Endothelial cell (in vitro differentiated cells): ENCODE results near the gene PLPPR5. TPM values are rescaled to one million over a fixed set of nuclear protein-coding genes. Genes with fewer than 3 reads are reported as not detected.
"Not testable (repeated sequence)": the region's sequence is repeated elsewhere in the genome, so short reads cannot be mapped to it uniquely, and the experiment has no call there.

Experiments used
- DNase-seq: peaks from one replicate; pipeline ENCODE4 v3.0.0; 2021; ENCODE audit warnings: low spot score
- H3K27ac Mint-ChIP-seq: one replicate; pipeline ENCODE4 v1.8.0; 2021; ENCODE audit warnings: mixed read lengths, inconsistent platforms; ENCODE audit not compliant: unreplicated experiment
- H3K27me3 Mint-ChIP-seq: one replicate; pipeline ENCODE4 v1.8.0; 2021; ENCODE audit warnings: mild to moderate bottlenecking, moderate library complexity, mixed read lengths, inconsistent platforms; ENCODE audit not compliant: unreplicated experiment
- H3K36me3 Mint-ChIP-seq: one replicate; pipeline ENCODE4 v1.8.0; 2021; ENCODE audit warnings: mild to moderate bottlenecking, low read depth, mixed read lengths, inconsistent platforms; ENCODE audit not compliant: unreplicated experiment
- H3K4me1 Mint-ChIP-seq: one replicate; pipeline ENCODE4 v1.8.0; 2021; ENCODE audit warnings: mild to moderate bottlenecking, mixed read lengths, inconsistent platforms; ENCODE audit not compliant: unreplicated experiment
- H3K4me3 Mint-ChIP-seq: one replicate; pipeline ENCODE4 v1.8.0; 2021; ENCODE audit warnings: mild to moderate bottlenecking, mixed read lengths, inconsistent platforms; ENCODE audit not compliant: unreplicated experiment
- H3K9me3 Mint-ChIP-seq: one replicate; pipeline ENCODE4 v1.8.0; 2021; ENCODE audit warnings: mixed read lengths, inconsistent platforms; ENCODE audit not compliant: unreplicated experiment
- CTCF ChIP-seq: fragments of 200-600 bp; sonication (generic); IDR thresholded peaks from one replicate; pipeline ENCODE4 v1.5.0; 2021; ENCODE audit warnings: antibody characterized with exemption; ENCODE audit not compliant: unreplicated experiment
- long read RNA-seq: library from polyadenylated mRNA; unstranded; transcript quantifications from one replicate; pipeline ENCODE4 v2.0.0, GENCODE V29; 2020; ENCODE audit not compliant: unreplicated experiment
- total RNA-seq: library from RNA; stranded (reverse); fragmentation: NEBNext Ultra II Directional; extraction: Animal tissue kit (Norgen Biotek cat#: 25700); gene quantifications from one replicate; pipeline ENCODE4 v1.2.1, GENCODE V29; 2021; ENCODE audit not compliant: unreplicated experiment

PLPPR5 gene
- 1.1 TPM for total RNA-seq
- long read RNA-seq, partial matches to known transcripts: 0 of 1 reads
- long read RNA-seq, other reads (novel, unspliced or antisense): 0 of 1 reads

- peaks cover 4% of the 10 kb centered on the region for H3K27me3 Mint-ChIP-seq
- H3K4me1 Mint-ChIP-seq: peaks cover 7% of the 10 kb centered on the region
- DNase-seq: peak; percentile 61
- H3K36me3 Mint-ChIP-seq: no peaks in the 10 kb centered on the region
- H3K27ac Mint-ChIP-seq: no peak within 1 kb of the TSS
- no peaks in the 10 kb centered on the region for H3K9me3 Mint-ChIP-seq
- peak; percentile 6 for TF ChIP-seq CTCF
- H3K4me3 Mint-ChIP-seq: peak within 1 kb of the TSS; percentile 80
These were observed at the start of gene PLPPR5 for GRCh38 chr1:99004861-99005442. TSS of gene PLPPR5 (minus strand) at chr1:99004861. CDS start at chr1:99004671, 190 bp downstream.

GRCh38 chr1:99051611-99052283 is 47.1 kb upstream of the PLPPR5 start:
- H3K27me3 Mint-ChIP-seq: no peaks in the 10 kb centered on the region
- H3K36me3 Mint-ChIP-seq: no peaks in the 10 kb centered on the region
- no peak overlapping the region for H3K4me3 Mint-ChIP-seq
- no peaks in the 10 kb centered on the region for H3K9me3 Mint-ChIP-seq
- peaks cover 4% of the 10 kb centered on the region for H3K4me1 Mint-ChIP-seq
- H3K27ac Mint-ChIP-seq: no peak overlapping the region
- no peak for DNase-seq
- TF ChIP-seq CTCF: no peak

- Mint-ChIP-seq H3K4me1 (peaks cover 4% of the 10 kb centered on the region), H3K27ac (no peak overlapping the region), H3K36me3 (no peaks in the 10 kb centered on the region), H3K9me3 (no peaks in the 10 kb centered on the region), H3K4me3 (no peak overlapping the region), H3K27me3 (no peaks in the 10 kb centered on the region)
- no peak for DNase-seq
- no peak for TF ChIP-seq CTCF
These were observed 45.1 kb upstream of the PLPPR5 start for GRCh38 chr1:99049745-99050144.

- not testable (repeated sequence) for H3K36me3 Mint-ChIP-seq, H3K27me3 Mint-ChIP-seq, H3K9me3 Mint-ChIP-seq, H3K4me3 Mint-ChIP-seq, H3K4me1 Mint-ChIP-seq, H3K27ac Mint-ChIP-seq, DNase-seq
These were observed 32.1 kb upstream of the PLPPR5 start for GRCh38 chr1:99036746-99037145.

- Mint-ChIP-seq H3K4me1 (peaks cover 3% of the 10 kb centered on the region), H3K36me3 (no peaks in the 10 kb centered on the region), H3K27ac (no peak overlapping the region), H3K4me3 (no peak overlapping the region), H3K9me3 (no peaks in the 10 kb centered on the region), H3K27me3 (no peaks in the 10 kb centered on the region)
- DNase-seq: no peak
- no peak for TF ChIP-seq CTCF
These were observed 13.7 kb upstream of the PLPPR5 start for GRCh38 chr1:99018313-99018712.
